Astrocyte (in vitro differentiated cells and primary cell): ENCODE results near the gene MOK. TPM values are rescaled to one million over a fixed set of nuclear protein-coding genes. Genes with fewer than 3 reads are reported as not detected.
A peak's percentile ranks its signal among the peaks of the same experiment; 100 is the strongest.

Experiments used
- DNase-seq: peaks from one replicate; pipeline ENCODE4 v3.0.0-alpha.2; 2010; ENCODE audit warnings: low read depth
- FAIRE-seq: peaks from 2 replicates; lab custom pipeline; 2011; peaks lifted over from hg19 to GRCh38; lab: Jason Lieb, UNC
- H2AFZ ChIP-seq: 2 replicates; pipeline ENCODE4 v1.6.0; 2012; ENCODE audit warnings: low read depth, low read length, inconsistent platforms
- H3K27ac ChIP-seq: 2 replicates; pipeline ENCODE4 v1.5.1; 2011; ENCODE audit warnings: low read depth, low read length, inconsistent platforms
- H3K27me3 ChIP-seq: 2 replicates; pipeline ENCODE4 v1.6.0; 2011; ENCODE audit warnings: low read length, inconsistent platforms; ENCODE audit not compliant: insufficient read depth
- H3K36me3 ChIP-seq: 2 replicates; pipeline ENCODE4 v1.5.1; 2011; ENCODE audit warnings: low read length, inconsistent platforms; ENCODE audit not compliant: insufficient read depth
- H3K4me1 ChIP-seq: 2 replicates; pipeline ENCODE4 v1.5.1; 2011; ENCODE audit warnings: low read length, inconsistent platforms; ENCODE audit not compliant: insufficient read depth
- H3K4me2 ChIP-seq: 2 replicates; pipeline ENCODE4 v1.6.0; 2012; ENCODE audit warnings: low read length, inconsistent platforms
- H3K4me3 ChIP-seq: 2 replicates; pipeline ENCODE4 v1.5.1; 2011; ENCODE audit warnings: low read depth, mild to moderate bottlenecking, low read length, inconsistent platforms; ENCODE audit not compliant: insufficient read depth
- H3K79me2 ChIP-seq: 2 replicates; pipeline ENCODE4 v1.6.0; 2012; ENCODE audit warnings: mild to moderate bottlenecking, low read length, inconsistent platforms; ENCODE audit not compliant: insufficient read depth
- H3K9ac ChIP-seq: 2 replicates; pipeline ENCODE4 v1.6.0; 2012; ENCODE audit warnings: mild to moderate bottlenecking, low read length, inconsistent platforms
- H3K9me3 ChIP-seq: 2 replicates; pipeline ENCODE4 v1.5.1; 2012; ENCODE audit warnings: low read depth, mild to moderate bottlenecking, low read length, inconsistent platforms; ENCODE audit not compliant: insufficient read depth
- H4K20me1 ChIP-seq: 2 replicates; pipeline ENCODE4 v1.6.0; 2012; ENCODE audit warnings: low read length, inconsistent platforms; ENCODE audit not compliant: insufficient read depth
- H3K27ac Mint-ChIP-seq: one replicate; pipeline ENCODE4 v1.8.0; 2021; ENCODE audit warnings: mild to moderate bottlenecking, mixed read lengths; ENCODE audit not compliant: unreplicated experiment
- H3K27me3 Mint-ChIP-seq: one replicate; pipeline ENCODE4 v1.8.0; 2021; ENCODE audit warnings: low read depth, mixed read lengths; ENCODE audit not compliant: unreplicated experiment
- H3K36me3 Mint-ChIP-seq: one replicate; pipeline ENCODE4 v1.8.0; 2021; ENCODE audit warnings: low read depth, mixed read lengths; ENCODE audit not compliant: unreplicated experiment
- H3K4me1 Mint-ChIP-seq: one replicate; pipeline ENCODE4 v1.8.0; 2021; ENCODE audit warnings: low read depth, mixed read lengths; ENCODE audit not compliant: unreplicated experiment
- H3K4me3 Mint-ChIP-seq: one replicate; pipeline ENCODE4 v1.8.0; 2021; ENCODE audit warnings: mild to moderate bottlenecking, moderate library complexity, mixed read lengths; ENCODE audit not compliant: unreplicated experiment
- H3K9me3 Mint-ChIP-seq: one replicate; pipeline ENCODE4 v1.8.0; 2021; ENCODE audit warnings: mild to moderate bottlenecking, mixed read lengths; ENCODE audit not compliant: unreplicated experiment
- CTCF ChIP-seq: IDR thresholded peaks from 2 replicates; pipeline ENCODE4 v1.5.1; 2011; ENCODE audit warnings: low read depth, mild to moderate bottlenecking, inconsistent platforms, low read length, moderate library complexity; ENCODE audit not compliant: insufficient read depth
- EZH2 ChIP-seq: IDR thresholded peaks from 2 replicates; pipeline ENCODE4 v1.6.1; 2012; ENCODE audit warnings: mild to moderate bottlenecking, low read length, inconsistent platforms; ENCODE audit not compliant: insufficient read depth
- total RNA-seq: library from RNA; stranded (reverse); gene quantifications from 2 replicates; pipeline ENCODE4 v1.2.1, GENCODE V29; 2021

Gene MOK
- total RNA-seq, 1 donor from 2014 or later, result 9.3 TPM

GRCh38 chr14:102256716-102257115, 48.2 kb downstream of the MOK start:
- TF ChIP-seq CTCF (no peak), EZH2 (no peak)
- no peak for FAIRE-seq
- peak overlapping the region; percentile 7 for H3K27ac ChIP-seq
- Mint-ChIP-seq H3K36me3 (no peaks in the 10 kb centered on the region), H3K4me1 (peaks cover 1% of the 10 kb centered on the region), H3K27me3 (no peaks in the 10 kb centered on the region), H3K9me3 (no peaks in the 10 kb centered on the region), H3K4me3 (no peak overlapping the region), H3K27ac (no peak overlapping the region)
- H2AFZ ChIP-seq, result no peak overlapping the region
- H4K20me1 ChIP-seq, result no peaks in the 10 kb centered on the region
- H3K36me3 ChIP-seq, result no peaks in the 10 kb centered on the region
- H3K79me2 ChIP-seq, result no peaks in the 10 kb centered on the region
- H3K4me1 ChIP-seq, result peaks cover 9% of the 10 kb centered on the region
- no peaks in the 10 kb centered on the region for H3K27me3 ChIP-seq
- no peak overlapping the region for H3K4me3 ChIP-seq
- no peak overlapping the region for H3K4me2 ChIP-seq
- DNase-seq, result no peak
- no peaks in the 10 kb centered on the region for H3K9me3 ChIP-seq
- no peak overlapping the region for H3K9ac ChIP-seq

GRCh38 chr14:102255401-102256190, 49.4 kb downstream of the MOK start:
- FAIRE-seq, result no peak

GRCh38 chr14:102252834-102253801, 51.8 kb downstream of the MOK start:
- no peak overlapping the region for H3K4me3 ChIP-seq
- H3K4me3 Mint-ChIP-seq, result no peak overlapping the region
- DNase-seq (no peak), FAIRE-seq (no peak)
- TF ChIP-seq EZH2, result no peak
- TF ChIP-seq CTCF, result no peak
- peaks cover 19% of the 10 kb centered on the region for H3K4me1 ChIP-seq
- H3K4me1 Mint-ChIP-seq, result peaks cover 1% of the 10 kb centered on the region
- no peak overlapping the region for H3K27ac ChIP-seq
- no peaks in the 10 kb centered on the region for H3K27me3 ChIP-seq
- H3K4me2 ChIP-seq, result no peak overlapping the region
- no peaks in the 10 kb centered on the region for H4K20me1 ChIP-seq
- no peak overlapping the region for H3K9ac ChIP-seq
- H3K36me3 Mint-ChIP-seq, result no peaks in the 10 kb centered on the region
- peaks cover 5% of the 10 kb centered on the region for H3K36me3 ChIP-seq
- no peaks in the 10 kb centered on the region for H3K9me3 ChIP-seq
- no peak overlapping the region for H2AFZ ChIP-seq
- no peaks in the 10 kb centered on the region for H3K9me3 Mint-ChIP-seq
- H3K27ac Mint-ChIP-seq, result no peak overlapping the region
- no peaks in the 10 kb centered on the region for H3K79me2 ChIP-seq
- peaks cover 2% of the 10 kb centered on the region for H3K27me3 Mint-ChIP-seq

More at GRCh38 chr14:102255401-102256190, 49.4 kb downstream of the MOK start:
- DNase-seq, result peak; percentile 74
- TF ChIP-seq EZH2, result no peak
- Histone ChIP-seq H3K4me3 (no peak overlapping the region), H3K36me3 (peaks cover 2% of the 10 kb centered on the region), H3K4me1 (peaks cover 9% of the 10 kb centered on the region), H4K20me1 (no peaks in the 10 kb centered on the region), H3K4me2 (no peak overlapping the region), H2AFZ (no peak overlapping the region), H3K79me2 (no peaks in the 10 kb centered on the region), H3K27ac (peak overlapping the region; percentile 82), H3K27me3 (no peaks in the 10 kb centered on the region), H3K9ac (peak overlapping the region; percentile 49), H3K9me3 (no peaks in the 10 kb centered on the region)
- H3K27ac Mint-ChIP-seq, result no peak overlapping the region
- H3K27me3 Mint-ChIP-seq, result no peaks in the 10 kb centered on the region
- H3K9me3 Mint-ChIP-seq, result no peaks in the 10 kb centered on the region
- no peak overlapping the region for H3K4me3 Mint-ChIP-seq
- H3K4me1 Mint-ChIP-seq, result peaks cover 1% of the 10 kb centered on the region
- no peaks in the 10 kb centered on the region for H3K36me3 Mint-ChIP-seq
